MM.1S (cell line): Measurements from ENCODE around the gene APBA1.

ENCODE experiments used
- DNase-seq: peaks from one replicate; pipeline ENCODE4 v3.0.0-alpha.2; 2015
- H2AFZ ChIP-seq: fragments of 300-600 bp; sonication (generic); 2 replicates; pipeline ENCODE4 v1.6.0; 2016; ENCODE audit warnings: antibody characterized with exemption, low read length
- H3F3A ChIP-seq: fragments of 300-600 bp; sonication (generic); 2 replicates; pipeline ENCODE4 v1.6.1; 2016; ENCODE audit warnings: mild to moderate bottlenecking, antibody characterized with exemption, low read length, moderate library complexity, mixed read lengths; ENCODE audit not compliant: insufficient read depth
- H3K27ac ChIP-seq: fragments of 300-600 bp; sonication (generic); 2 replicates; pipeline ENCODE4 v1.5.1; 2016; ENCODE audit warnings: mild to moderate bottlenecking, low read length
- H3K27me3 ChIP-seq: fragments of 300-600 bp; sonication (generic); replicated peaks from 2 replicates; pipeline ENCODE4 v1.6.0; 2016; ENCODE audit warnings: low read length; ENCODE audit not compliant: insufficient read depth
- H3K36me3 ChIP-seq: fragments of 300-600 bp; sonication (generic); replicated peaks from 2 replicates; pipeline ENCODE4 v1.6.1; 2016; ENCODE audit warnings: mild to moderate bottlenecking, low read length, mixed read lengths; ENCODE audit not compliant: insufficient read depth
- H3K4me1 ChIP-seq: fragments of 300-600 bp; sonication (generic); 2 replicates; pipeline ENCODE4 v1.6.1; 2016; ENCODE audit warnings: low read length, mixed read lengths
- H3K4me2 ChIP-seq: fragments of 300-600 bp; sonication (generic); 2 replicates; pipeline ENCODE4 v1.6.0; 2016; ENCODE audit warnings: low read depth, low read length
- H3K4me3 ChIP-seq: fragments of 300-600 bp; sonication (generic); 2 replicates; pipeline ENCODE4 v1.5.1; 2016; ENCODE audit warnings: low read length, mixed read lengths
- H3K79me2 ChIP-seq: fragments of 300-600 bp; sonication (generic); 2 replicates; pipeline ENCODE4 v1.6.1; 2016; ENCODE audit warnings: mixed run types, low read length, mixed read lengths
- H3K9ac ChIP-seq: fragments of 300-600 bp; sonication (generic); 2 replicates; pipeline ENCODE4 v1.6.1; 2016; ENCODE audit warnings: low read length, mixed read lengths
- H3K9me2 ChIP-seq: fragments of 300-600 bp; sonication (generic); replicated peaks from 2 replicates; pipeline ENCODE4 v1.6.1; 2016; ENCODE audit warnings: mild to moderate bottlenecking, low read length, mixed read lengths; ENCODE audit not compliant: insufficient read depth
- H3K9me3 ChIP-seq: fragments of 300-600 bp; sonication (generic); replicated peaks from 2 replicates; pipeline ENCODE4 v1.6.1; 2016; ENCODE audit warnings: mild to moderate bottlenecking, low read length, mixed read lengths; ENCODE audit not compliant: insufficient read depth
- H4K20me1 ChIP-seq: fragments of 300-600 bp; sonication (generic); 2 replicates; pipeline ENCODE4 v1.6.1; 2016; ENCODE audit warnings: mild to moderate bottlenecking, low read length, moderate library complexity, mixed read lengths; ENCODE audit not compliant: insufficient read depth
- EZH2 ChIP-seq: fragments of 300-600 bp; sonication (generic); optimal IDR thresholded peaks from 2 replicates; pipeline ENCODE3; 2017; ENCODE audit warnings: low read depth, mild to moderate bottlenecking, antibody characterized with exemption, low read length, mixed read lengths
- EZH2phosphoT487 ChIP-seq: fragments of 300-600 bp; sonication (generic); IDR thresholded peaks from 2 replicates; pipeline ENCODE4 v1.6.1; 2018; ENCODE audit warnings: antibody characterized with exemption, low read length
- TF ChIP-seq, protein P1 (sequence below): fragments of 300-600 bp; sonication (generic); IDR thresholded peaks from 2 replicates; pipeline ENCODE4 v1.5.1; 2016; ENCODE audit warnings: antibody characterized with exemption, low read length, mixed read lengths

Gene APBA1

DNA sequence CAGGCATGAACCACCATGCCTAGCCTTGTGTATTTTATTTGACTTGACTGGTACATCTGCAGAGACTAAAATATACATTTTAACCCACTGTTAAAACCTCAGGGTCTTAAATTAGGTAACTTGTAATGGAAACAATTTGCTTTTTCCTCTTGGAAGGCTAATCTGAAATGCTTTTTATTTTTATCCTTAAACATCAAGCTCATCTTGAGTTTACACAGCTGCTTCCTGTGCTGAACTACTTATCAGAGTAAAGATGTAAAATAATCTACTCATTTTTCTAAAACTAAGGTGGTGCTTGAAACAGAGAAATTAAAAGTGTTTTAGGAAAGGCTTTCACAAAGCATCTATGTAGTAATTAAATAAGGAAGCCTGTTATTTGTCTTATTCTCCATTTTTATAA lies 203.0 kb downstream of the APBA1 start:
- no peaks in the 10 kb centered on the region for H3K9me2 ChIP-seq
- H3K79me2 ChIP-seq: no peaks in the 10 kb centered on the region
- H3K4me3 ChIP-seq: no peak overlapping the region
- peaks cover 2% of the 10 kb centered on the region; the same call in 1 of the 2 replicates for H3K4me1 ChIP-seq
- no peak overlapping the region for H3K9ac ChIP-seq
- no peak overlapping the region for H2AFZ ChIP-seq
- no peaks in the 10 kb centered on the region for H3K36me3 ChIP-seq
- H3F3A ChIP-seq: no peaks in the 10 kb centered on the region
- no peak overlapping the region for H3K4me2 ChIP-seq
- TF ChIP-seq, protein P1, sequence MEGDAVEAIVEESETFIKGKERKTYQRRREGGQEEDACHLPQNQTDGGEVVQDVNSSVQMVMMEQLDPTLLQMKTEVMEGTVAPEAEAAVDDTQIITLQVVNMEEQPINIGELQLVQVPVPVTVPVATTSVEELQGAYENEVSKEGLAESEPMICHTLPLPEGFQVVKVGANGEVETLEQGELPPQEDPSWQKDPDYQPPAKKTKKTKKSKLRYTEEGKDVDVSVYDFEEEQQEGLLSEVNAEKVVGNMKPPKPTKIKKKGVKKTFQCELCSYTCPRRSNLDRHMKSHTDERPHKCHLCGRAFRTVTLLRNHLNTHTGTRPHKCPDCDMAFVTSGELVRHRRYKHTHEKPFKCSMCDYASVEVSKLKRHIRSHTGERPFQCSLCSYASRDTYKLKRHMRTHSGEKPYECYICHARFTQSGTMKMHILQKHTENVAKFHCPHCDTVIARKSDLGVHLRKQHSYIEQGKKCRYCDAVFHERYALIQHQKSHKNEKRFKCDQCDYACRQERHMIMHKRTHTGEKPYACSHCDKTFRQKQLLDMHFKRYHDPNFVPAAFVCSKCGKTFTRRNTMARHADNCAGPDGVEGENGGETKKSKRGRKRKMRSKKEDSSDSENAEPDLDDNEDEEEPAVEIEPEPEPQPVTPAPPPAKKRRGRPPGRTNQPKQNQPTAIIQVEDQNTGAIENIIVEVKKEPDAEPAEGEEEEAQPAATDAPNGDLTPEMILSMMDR: no peak
- TF ChIP-seq EZH2phosphoT487 (no peak), EZH2 (no peak)
- H4K20me1 ChIP-seq: no peaks in the 10 kb centered on the region
- no peaks in the 10 kb centered on the region for H3K9me3 ChIP-seq
- DNase-seq: no peak
- H3K27ac ChIP-seq: no peak overlapping the region
- no peaks in the 10 kb centered on the region for H3K27me3 ChIP-seq

DNA sequence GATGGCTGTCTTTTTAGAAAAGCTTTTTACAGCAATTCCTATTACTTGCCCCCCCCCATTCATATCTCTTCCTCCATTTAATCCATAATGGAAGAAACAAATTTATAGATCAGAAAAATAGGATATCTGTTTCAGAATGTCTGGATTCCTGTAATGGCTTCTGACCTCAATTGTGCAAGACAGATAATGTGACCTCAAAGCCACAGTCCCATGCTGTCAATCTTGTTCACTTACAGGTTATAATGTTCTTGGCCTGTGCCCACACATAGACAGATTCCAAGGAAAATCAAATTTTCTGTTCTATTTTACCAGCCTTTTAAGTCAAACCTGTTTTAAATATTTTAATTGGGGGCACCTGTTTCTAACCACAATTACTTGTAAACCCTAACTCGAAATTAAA lies 203.8 kb downstream of the APBA1 start:
- TF ChIP-seq EZH2phosphoT487: no peak
- TF ChIP-seq, protein P1: no peak
- TF ChIP-seq EZH2: no peak
- Histone ChIP-seq H3K9ac (no peak overlapping the region), H3F3A (no peaks in the 10 kb centered on the region), H2AFZ (no peak overlapping the region), H3K9me3 (no peaks in the 10 kb centered on the region), H3K27me3 (no peaks in the 10 kb centered on the region), H3K4me1 (no peaks in the 10 kb centered on the region), H3K4me3 (no peak overlapping the region), H3K4me2 (no peak overlapping the region), H3K36me3 (no peaks in the 10 kb centered on the region), H4K20me1 (no peaks in the 10 kb centered on the region), H3K9me2 (no peaks in the 10 kb centered on the region), H3K79me2 (no peaks in the 10 kb centered on the region), H3K27ac (no peak overlapping the region)
- no peak for DNase-seq

DNA sequence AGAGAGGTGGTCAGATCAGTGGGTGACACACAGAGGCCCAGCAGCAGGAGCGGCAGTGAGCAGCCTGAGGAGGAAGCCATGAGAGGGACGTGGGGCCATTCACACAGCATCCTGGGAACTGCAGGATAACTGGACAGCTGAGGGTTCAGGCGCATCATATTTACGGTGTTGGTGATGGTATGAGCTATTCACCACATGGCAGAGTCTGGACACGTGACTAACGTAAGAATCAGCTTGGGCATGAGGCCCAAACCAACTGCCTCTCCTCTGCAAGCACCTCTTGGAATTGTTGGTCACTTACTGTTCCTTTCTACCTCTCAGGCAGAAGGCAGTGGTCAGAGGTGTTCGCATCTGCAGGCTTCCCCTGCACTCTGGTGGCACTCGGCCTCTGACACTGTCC lies 206.0 kb downstream of the APBA1 start:
- no peaks in the 10 kb centered on the region for H3K36me3 ChIP-seq
- no peak overlapping the region for H3K4me3 ChIP-seq
- no peaks in the 10 kb centered on the region for H3K79me2 ChIP-seq
- H3K4me1 ChIP-seq: no peaks in the 10 kb centered on the region
- H4K20me1 ChIP-seq: no peaks in the 10 kb centered on the region
- no peak for DNase-seq
- no peaks in the 10 kb centered on the region for H3F3A ChIP-seq
- H3K4me2 ChIP-seq: no peak overlapping the region
- no peaks in the 10 kb centered on the region for H3K9me2 ChIP-seq
- no peak overlapping the region for H3K27ac ChIP-seq
- H3K27me3 ChIP-seq: no peaks in the 10 kb centered on the region
- no peak overlapping the region for H3K9ac ChIP-seq
- H3K9me3 ChIP-seq: no peaks in the 10 kb centered on the region
- H2AFZ ChIP-seq: no peak overlapping the region
- no peak for TF ChIP-seq EZH2
- no peak for TF ChIP-seq EZH2phosphoT487
- TF ChIP-seq, protein P1: no peak
